Ishikawa (cell line): ENCODE results near the gene PRSS38.

Experiments
- EGR1 ChIP-seq: IDR thresholded peaks from 2 replicates; pipeline ENCODE4 v1.6.1; 2012
- EP300 ChIP-seq: IDR thresholded peaks from 2 replicates; pipeline ENCODE4 v1.6.1; 2012; ENCODE audit warnings: borderline replicate concordance
- RAD21 ChIP-seq: IDR thresholded peaks from 2 replicates; pipeline ENCODE4 v1.6.1; 2012; ENCODE audit warnings: low read depth
- TAF1 ChIP-seq: IDR thresholded peaks from 2 replicates; pipeline ENCODE4 v1.6.1; 2012; ENCODE audit warnings: low read depth, mild to moderate bottlenecking
- ZBTB7A ChIP-seq: IDR thresholded peaks from 2 replicates; pipeline ENCODE4 v1.6.1; 2012; ENCODE audit warnings: low read depth
- TF ChIP-seq, protein P1 (sequence below): IDR thresholded peaks from 2 replicates; pipeline ENCODE4 v1.6.1; 2012
- TF ChIP-seq, protein P2 (sequence below): IDR thresholded peaks from 2 replicates; pipeline ENCODE4 v1.6.1; 2012
- TF ChIP-seq, protein P3 (sequence below): IDR thresholded peaks from 2 replicates; pipeline ENCODE4 v1.6.1; 2012; ENCODE audit warnings: low read depth, mild to moderate bottlenecking

DNA sequence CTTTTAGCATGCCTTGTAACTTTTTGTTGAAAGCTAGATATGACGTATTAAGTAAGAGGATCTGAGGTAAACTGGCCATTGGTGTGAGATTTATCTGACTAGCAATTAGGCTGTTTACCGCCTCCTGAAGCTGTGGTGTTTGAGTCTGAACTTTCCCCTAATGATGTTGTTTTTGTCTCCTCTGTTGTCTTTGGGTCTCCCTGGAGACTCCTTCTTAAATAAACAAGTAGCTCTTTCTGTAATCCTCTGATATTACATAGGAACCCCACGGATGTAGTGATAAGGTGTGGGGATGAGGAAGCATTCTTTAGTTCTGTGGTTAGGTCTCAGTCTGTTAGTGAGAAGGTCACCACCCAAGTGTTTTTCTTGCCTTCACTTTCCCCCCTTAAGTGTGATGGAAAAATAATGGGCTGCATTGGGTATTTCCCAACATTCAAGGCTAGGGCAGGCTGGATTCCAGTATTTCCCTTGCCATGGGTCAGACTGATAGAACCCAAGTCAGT lies 33.0 kb downstream of the PRSS38 start:
- TF ChIP-seq, protein P1, sequence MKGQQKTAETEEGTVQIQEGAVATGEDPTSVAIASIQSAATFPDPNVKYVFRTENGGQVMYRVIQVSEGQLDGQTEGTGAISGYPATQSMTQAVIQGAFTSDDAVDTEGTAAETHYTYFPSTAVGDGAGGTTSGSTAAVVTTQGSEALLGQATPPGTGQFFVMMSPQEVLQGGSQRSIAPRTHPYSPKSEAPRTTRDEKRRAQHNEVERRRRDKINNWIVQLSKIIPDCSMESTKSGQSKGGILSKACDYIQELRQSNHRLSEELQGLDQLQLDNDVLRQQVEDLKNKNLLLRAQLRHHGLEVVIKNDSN = no peak
- TF ChIP-seq EGR1 = no peak
- TF ChIP-seq RAD21 = no peak
- no peak for TF ChIP-seq TAF1
- TF ChIP-seq, protein P2, sequence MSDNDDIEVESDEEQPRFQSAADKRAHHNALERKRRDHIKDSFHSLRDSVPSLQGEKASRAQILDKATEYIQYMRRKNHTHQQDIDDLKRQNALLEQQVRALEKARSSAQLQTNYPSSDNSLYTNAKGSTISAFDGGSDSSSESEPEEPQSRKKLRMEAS = no peak
- TF ChIP-seq, protein P3, sequence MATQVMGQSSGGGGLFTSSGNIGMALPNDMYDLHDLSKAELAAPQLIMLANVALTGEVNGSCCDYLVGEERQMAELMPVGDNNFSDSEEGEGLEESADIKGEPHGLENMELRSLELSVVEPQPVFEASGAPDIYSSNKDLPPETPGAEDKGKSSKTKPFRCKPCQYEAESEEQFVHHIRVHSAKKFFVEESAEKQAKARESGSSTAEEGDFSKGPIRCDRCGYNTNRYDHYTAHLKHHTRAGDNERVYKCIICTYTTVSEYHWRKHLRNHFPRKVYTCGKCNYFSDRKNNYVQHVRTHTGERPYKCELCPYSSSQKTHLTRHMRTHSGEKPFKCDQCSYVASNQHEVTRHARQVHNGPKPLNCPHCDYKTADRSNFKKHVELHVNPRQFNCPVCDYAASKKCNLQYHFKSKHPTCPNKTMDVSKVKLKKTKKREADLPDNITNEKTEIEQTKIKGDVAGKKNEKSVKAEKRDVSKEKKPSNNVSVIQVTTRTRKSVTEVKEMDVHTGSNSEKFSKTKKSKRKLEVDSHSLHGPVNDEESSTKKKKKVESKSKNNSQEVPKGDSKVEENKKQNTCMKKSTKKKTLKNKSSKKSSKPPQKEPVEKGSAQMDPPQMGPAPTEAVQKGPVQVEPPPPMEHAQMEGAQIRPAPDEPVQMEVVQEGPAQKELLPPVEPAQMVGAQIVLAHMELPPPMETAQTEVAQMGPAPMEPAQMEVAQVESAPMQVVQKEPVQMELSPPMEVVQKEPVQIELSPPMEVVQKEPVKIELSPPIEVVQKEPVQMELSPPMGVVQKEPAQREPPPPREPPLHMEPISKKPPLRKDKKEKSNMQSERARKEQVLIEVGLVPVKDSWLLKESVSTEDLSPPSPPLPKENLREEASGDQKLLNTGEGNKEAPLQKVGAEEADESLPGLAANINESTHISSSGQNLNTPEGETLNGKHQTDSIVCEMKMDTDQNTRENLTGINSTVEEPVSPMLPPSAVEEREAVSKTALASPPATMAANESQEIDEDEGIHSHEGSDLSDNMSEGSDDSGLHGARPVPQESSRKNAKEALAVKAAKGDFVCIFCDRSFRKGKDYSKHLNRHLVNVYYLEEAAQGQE = no peak
- TF ChIP-seq EP300 = no peak
- no peak for TF ChIP-seq ZBTB7A
